SK-N-MC (cell line): ENCODE results near the gene ELMO1.

ENCODE experiments used
- EZH2 ChIP-seq: fragments of 200-600 bp; sonication (generic); IDR thresholded peaks from one replicate; pipeline ENCODE4 v1.6.1; 2017; ENCODE audit warnings: antibody characterized with exemption
- POLR2AphosphoS5 ChIP-seq: IDR thresholded peaks from 2 replicates; pipeline ENCODE4 v1.6.1; 2012; ENCODE audit warnings: mild to moderate bottlenecking, low read depth, low read length, borderline replicate concordance

- TF ChIP-seq EZH2 (no peak), POLR2AphosphoS5 (no peak)
Measured at GRCh38 chr7:37231613-37232012, 217.1 kb downstream of the ELMO1 start.
